ENCODE results near the gene SH3D21. TPM values are rescaled to one million over a fixed set of nuclear protein-coding genes. Genes with fewer than 3 reads are reported as not detected.

Gene SH3D21
- polyA plus RNA-seq, 1 donor from 2014 or later = 2.6 TPM

DNA sequence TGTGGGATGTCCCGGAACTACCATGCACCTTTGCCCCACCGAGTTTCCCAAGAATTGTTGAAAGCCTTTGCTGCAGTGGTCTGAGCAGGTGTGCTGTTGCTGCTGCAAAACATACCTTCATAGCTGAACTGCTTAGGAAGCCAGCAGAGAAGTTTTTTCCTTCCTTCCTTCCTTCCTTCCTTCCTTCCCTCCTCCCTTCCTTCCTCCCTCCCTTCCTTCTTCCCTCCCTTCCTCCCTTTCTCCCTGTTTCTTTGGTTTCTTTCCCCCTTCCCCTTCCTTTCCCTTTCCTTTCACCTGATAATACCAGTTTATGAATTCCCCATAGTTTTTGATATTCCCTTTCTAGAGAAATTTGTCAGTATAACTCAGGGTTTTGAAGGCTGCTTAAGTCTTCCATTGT, 10.8 kb upstream of the SH3D21 start:
- no peak for TF ChIP-seq SMC3 (conservative IDR thresholded peaks at IDR 0.05; ENCODE audit: poor library complexity)
- Histone ChIP-seq H3K27me3 (ENCODE audit: insufficient read depth, low read depth, low read length) (no peaks in the 10 kb centered on the region), H3K9me2 (ENCODE audit: insufficient read depth, low read length) (no peaks in the 10 kb centered on the region), H2AFZ (ENCODE audit: low read depth, low read length) (no peak overlapping the region), H3K36me3 (ENCODE audit: insufficient read depth, low read length) (peaks cover 11% of the 10 kb centered on the region), H3K79me2 (replicated peaks; ENCODE audit: insufficient read depth, low read length) (no peaks in the 10 kb centered on the region), H4K20me1 (ENCODE audit: insufficient read depth) (no peaks in the 10 kb centered on the region), H3K9ac (ENCODE audit: low read length) (no peak overlapping the region), H3K27ac (ENCODE audit: low read length) (no peak overlapping the region), H3K4me2 (ENCODE audit: low read length) (no peak overlapping the region), H3K4me3 (ENCODE audit: low read length) (no peak overlapping the region), H3K9me3 (ENCODE audit: low read length) (no peaks in the 10 kb centered on the region), H3F3A (ENCODE audit: insufficient read depth, low read length, poor library complexity, severe bottlenecking) (no peaks in the 10 kb centered on the region)

GRCh38 chr1:36297062-36297461, 9.1 kb upstream of the SH3D21 start:
- Histone ChIP-seq H3K9me2 (ENCODE audit: insufficient read depth, low read length) (no peaks in the 10 kb centered on the region), H3K79me2 (replicated peaks; ENCODE audit: insufficient read depth, low read length) (no peaks in the 10 kb centered on the region), H3K9ac (ENCODE audit: low read length) (no peak overlapping the region), H3K4me2 (ENCODE audit: low read length) (no peak overlapping the region), H3F3A (ENCODE audit: insufficient read depth, low read length, poor library complexity, severe bottlenecking) (no peaks in the 10 kb centered on the region), H3K36me3 (ENCODE audit: insufficient read depth, low read length) (peaks cover 6% of the 10 kb centered on the region), H3K4me3 (ENCODE audit: low read length) (no peak overlapping the region), H3K27me3 (ENCODE audit: insufficient read depth, low read depth, low read length) (no peaks in the 10 kb centered on the region), H2AFZ (ENCODE audit: low read depth, low read length) (no peak overlapping the region), H3K27ac (ENCODE audit: low read length) (no peak overlapping the region), H3K9me3 (ENCODE audit: low read length) (no peaks in the 10 kb centered on the region), H4K20me1 (ENCODE audit: insufficient read depth) (no peaks in the 10 kb centered on the region)
- TF ChIP-seq TAF1 (IDR thresholded peaks at IDR 0.05; ENCODE audit: low read depth) = no peak

DNA sequence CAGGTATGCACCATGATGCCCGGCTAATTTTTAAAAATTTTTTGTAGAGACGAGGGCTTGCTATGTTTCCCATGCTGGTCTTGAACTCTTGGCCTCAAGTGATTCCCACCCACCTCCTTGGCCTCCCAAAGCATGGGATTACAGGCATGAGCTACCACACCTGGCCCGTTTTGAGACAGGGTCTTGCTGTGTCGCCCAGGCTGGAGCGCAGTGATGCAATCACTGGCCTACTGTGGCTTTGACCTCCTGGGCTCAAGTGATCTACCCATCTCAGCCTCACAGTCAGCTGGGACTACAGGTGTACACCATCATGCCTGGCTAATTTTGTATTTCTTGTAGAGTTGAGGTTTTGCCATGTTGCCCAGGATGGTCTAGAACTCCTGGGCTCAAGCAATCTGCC, 7.5 kb upstream of the SH3D21 start:
- peaks cover 6% of the 10 kb centered on the region for H3K36me3 ChIP-seq (ENCODE audit: insufficient read depth, low read length)
- no peak overlapping the region for H3K4me3 ChIP-seq (ENCODE audit: low read length)
- no peak overlapping the region for H3K27ac ChIP-seq (ENCODE audit: low read length)
- no peak overlapping the region for H2AFZ ChIP-seq (ENCODE audit: low read depth, low read length)
- no peak overlapping the region for H3K4me2 ChIP-seq (ENCODE audit: low read length)
- no peaks in the 10 kb centered on the region for H4K20me1 ChIP-seq (ENCODE audit: insufficient read depth)
- H3K9me2 ChIP-seq (ENCODE audit: insufficient read depth, low read length) = no peaks in the 10 kb centered on the region
- no peaks in the 10 kb centered on the region for H3F3A ChIP-seq (ENCODE audit: insufficient read depth, low read length, poor library complexity, severe bottlenecking)
- H3K9ac ChIP-seq (ENCODE audit: low read length) = no peak overlapping the region
- no peaks in the 10 kb centered on the region for H3K79me2 ChIP-seq (replicated peaks; ENCODE audit: insufficient read depth, low read length)
- TF ChIP-seq REST (IDR thresholded peaks at IDR 0.05; ENCODE audit: borderline replicate concordance) (no peak), SMC3 (conservative IDR thresholded peaks at IDR 0.05; ENCODE audit: poor library complexity) (no peak), EP300 (conservative IDR thresholded peaks at IDR 0.05; ENCODE audit: poor library complexity, severe bottlenecking) (no peak), EZH2 (IDR thresholded peaks at IDR 0.05; ENCODE audit: borderline replicate concordance, insufficient read depth, low read length, poor library complexity, severe bottlenecking) (no peak), POLR2AphosphoS5 (IDR thresholded peaks at IDR 0.05) (no peak), TAF1 (IDR thresholded peaks at IDR 0.05; ENCODE audit: low read depth) (no peak), RAD21 (conservative IDR thresholded peaks at IDR 0.05) (no peak), MXI1 (conservative IDR thresholded peaks at IDR 0.05; ENCODE audit: poor library complexity, severe bottlenecking) (no peak)
- TF ChIP-seq, protein P1, sequence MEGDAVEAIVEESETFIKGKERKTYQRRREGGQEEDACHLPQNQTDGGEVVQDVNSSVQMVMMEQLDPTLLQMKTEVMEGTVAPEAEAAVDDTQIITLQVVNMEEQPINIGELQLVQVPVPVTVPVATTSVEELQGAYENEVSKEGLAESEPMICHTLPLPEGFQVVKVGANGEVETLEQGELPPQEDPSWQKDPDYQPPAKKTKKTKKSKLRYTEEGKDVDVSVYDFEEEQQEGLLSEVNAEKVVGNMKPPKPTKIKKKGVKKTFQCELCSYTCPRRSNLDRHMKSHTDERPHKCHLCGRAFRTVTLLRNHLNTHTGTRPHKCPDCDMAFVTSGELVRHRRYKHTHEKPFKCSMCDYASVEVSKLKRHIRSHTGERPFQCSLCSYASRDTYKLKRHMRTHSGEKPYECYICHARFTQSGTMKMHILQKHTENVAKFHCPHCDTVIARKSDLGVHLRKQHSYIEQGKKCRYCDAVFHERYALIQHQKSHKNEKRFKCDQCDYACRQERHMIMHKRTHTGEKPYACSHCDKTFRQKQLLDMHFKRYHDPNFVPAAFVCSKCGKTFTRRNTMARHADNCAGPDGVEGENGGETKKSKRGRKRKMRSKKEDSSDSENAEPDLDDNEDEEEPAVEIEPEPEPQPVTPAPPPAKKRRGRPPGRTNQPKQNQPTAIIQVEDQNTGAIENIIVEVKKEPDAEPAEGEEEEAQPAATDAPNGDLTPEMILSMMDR (IDR thresholded peaks at IDR 0.05; ENCODE audit: poor library complexity, severe bottlenecking) = no peak
- no peaks in the 10 kb centered on the region for H3K27me3 ChIP-seq (ENCODE audit: insufficient read depth, low read depth, low read length)
- no peaks in the 10 kb centered on the region for H3K9me3 ChIP-seq (ENCODE audit: low read length)

Measured in neural cell (in vitro differentiated cells).